ENCODE measurements around the gene IFIT2.

DNA sequence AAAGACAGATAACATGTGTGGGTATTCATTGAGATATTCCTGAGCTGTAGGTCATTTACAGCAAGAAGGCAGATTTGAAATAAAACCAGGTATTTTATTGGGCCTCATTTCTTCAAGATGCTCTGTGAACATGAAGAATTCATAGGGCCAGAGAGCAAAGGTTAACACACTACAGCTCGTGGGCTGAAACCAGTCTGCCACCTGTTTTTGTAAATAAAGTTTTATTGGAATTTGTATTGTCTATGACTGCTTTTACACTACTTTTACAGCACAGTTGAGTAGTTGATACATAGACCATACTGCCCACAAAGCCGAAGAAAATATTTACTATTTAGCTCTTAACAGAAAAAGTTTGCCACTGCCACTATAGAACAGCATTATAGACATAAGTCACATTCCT, 28.2 kb upstream of the IFIT2 start:
- no peak for TF ChIP-seq POLR2A (IDR thresholded peaks at IDR 0.05)
- TF ChIP-seq EP300 (IDR thresholded peaks at IDR 0.05) = no peak
- TF ChIP-seq, protein P1, sequence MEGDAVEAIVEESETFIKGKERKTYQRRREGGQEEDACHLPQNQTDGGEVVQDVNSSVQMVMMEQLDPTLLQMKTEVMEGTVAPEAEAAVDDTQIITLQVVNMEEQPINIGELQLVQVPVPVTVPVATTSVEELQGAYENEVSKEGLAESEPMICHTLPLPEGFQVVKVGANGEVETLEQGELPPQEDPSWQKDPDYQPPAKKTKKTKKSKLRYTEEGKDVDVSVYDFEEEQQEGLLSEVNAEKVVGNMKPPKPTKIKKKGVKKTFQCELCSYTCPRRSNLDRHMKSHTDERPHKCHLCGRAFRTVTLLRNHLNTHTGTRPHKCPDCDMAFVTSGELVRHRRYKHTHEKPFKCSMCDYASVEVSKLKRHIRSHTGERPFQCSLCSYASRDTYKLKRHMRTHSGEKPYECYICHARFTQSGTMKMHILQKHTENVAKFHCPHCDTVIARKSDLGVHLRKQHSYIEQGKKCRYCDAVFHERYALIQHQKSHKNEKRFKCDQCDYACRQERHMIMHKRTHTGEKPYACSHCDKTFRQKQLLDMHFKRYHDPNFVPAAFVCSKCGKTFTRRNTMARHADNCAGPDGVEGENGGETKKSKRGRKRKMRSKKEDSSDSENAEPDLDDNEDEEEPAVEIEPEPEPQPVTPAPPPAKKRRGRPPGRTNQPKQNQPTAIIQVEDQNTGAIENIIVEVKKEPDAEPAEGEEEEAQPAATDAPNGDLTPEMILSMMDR (IDR thresholded peaks at IDR 0.05) = no peak
